GM12801 (cell line): ENCODE results near the gene MAPK12.

Experiments used
- TF ChIP-seq, protein P1 (sequence below): IDR thresholded peaks from one replicate; pipeline ENCODE4 v1.5.1; 2011; ENCODE audit warnings: control low read depth; ENCODE audit not compliant: insufficient read length; ENCODE audit errors: extremely low read depth

MAPK12 gene

DNA sequence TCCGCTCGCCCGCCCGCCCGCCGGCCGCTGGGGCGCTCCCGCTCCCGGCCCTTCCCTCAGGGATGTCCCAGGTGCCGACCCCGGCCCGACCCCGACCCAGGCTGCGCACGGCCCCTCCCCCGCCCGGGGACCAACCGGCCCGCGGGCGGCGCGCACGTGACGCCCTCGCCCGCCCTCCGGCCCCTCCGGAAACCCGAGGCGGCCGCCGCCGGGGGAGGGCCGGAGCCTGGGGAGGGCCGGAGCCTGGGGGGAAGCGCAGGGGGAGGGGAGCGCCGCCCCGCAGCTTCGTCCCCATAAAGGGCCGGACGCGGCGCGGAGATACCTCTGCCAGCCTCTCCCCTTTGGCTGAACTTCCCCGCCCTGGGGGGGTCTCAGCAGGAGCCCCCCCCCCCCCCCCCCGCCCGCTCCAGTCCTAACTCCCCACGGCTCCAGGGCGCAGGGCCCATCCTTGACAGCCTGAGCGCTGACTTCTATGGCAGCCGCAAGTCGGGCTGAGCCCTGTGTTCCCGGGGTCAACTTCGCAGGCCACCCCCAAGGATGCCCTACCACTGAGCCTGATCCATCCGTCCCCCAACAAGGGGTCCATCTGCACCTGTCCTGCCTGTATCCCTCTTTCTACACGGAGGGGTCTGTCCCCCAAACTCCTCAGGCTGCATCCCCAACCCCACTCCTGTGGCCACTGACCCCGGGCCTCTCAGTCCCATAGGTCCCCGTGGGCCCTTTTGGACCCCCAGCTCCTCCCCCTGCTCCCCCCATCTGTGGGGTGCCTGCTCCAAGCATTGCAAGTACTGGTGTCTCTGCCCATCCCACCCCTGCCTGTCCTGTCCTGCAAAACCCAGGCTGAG lies at the start of gene MAPK12:
Gene MAPK12 (minus strand): TSS at position 69 of the 845 bp plus-strand sequence. CDS start 174 bp downstream, outside the sequence.
- TF ChIP-seq, protein P1, sequence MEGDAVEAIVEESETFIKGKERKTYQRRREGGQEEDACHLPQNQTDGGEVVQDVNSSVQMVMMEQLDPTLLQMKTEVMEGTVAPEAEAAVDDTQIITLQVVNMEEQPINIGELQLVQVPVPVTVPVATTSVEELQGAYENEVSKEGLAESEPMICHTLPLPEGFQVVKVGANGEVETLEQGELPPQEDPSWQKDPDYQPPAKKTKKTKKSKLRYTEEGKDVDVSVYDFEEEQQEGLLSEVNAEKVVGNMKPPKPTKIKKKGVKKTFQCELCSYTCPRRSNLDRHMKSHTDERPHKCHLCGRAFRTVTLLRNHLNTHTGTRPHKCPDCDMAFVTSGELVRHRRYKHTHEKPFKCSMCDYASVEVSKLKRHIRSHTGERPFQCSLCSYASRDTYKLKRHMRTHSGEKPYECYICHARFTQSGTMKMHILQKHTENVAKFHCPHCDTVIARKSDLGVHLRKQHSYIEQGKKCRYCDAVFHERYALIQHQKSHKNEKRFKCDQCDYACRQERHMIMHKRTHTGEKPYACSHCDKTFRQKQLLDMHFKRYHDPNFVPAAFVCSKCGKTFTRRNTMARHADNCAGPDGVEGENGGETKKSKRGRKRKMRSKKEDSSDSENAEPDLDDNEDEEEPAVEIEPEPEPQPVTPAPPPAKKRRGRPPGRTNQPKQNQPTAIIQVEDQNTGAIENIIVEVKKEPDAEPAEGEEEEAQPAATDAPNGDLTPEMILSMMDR: no peak

DNA sequence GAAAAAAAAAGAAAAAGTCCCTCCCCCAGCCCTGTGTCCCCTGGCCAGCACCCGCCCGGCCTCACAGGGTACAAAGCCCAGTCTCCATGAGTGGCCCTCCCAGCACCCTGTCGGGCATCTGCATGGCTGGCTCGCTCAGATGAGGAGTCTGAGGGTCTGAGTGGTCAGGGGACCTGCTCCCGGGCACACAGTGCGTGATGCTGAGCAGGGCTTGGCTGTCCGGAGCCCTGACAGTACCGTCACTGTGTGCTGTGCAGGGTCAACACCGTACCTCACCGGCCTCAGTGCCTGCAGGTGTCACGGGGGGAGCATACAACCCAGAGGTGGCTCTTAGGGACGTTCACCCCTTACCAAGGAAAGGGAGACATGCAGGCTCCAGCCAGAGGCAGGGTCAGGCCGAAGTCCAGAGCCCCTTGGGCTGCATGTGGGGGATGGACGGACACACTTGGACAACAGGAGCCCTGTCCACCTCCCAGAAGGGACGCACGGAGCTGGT lies 49.5 kb upstream of the MAPK12 start:
- TF ChIP-seq, protein P1: no peak

GRCh38 chr22:50310031-50310722 lies 48.7 kb upstream of the MAPK12 start:
- TF ChIP-seq, protein P1: no peak

- TF ChIP-seq, protein P1: no peak
Measured at GRCh38 chr22:50309601-50309991, 48.1 kb upstream of the MAPK12 start.

GRCh38 chr22:50308986-50309600 lies 47.6 kb upstream of the MAPK12 start:
- TF ChIP-seq, protein P1: no peak

DNA sequence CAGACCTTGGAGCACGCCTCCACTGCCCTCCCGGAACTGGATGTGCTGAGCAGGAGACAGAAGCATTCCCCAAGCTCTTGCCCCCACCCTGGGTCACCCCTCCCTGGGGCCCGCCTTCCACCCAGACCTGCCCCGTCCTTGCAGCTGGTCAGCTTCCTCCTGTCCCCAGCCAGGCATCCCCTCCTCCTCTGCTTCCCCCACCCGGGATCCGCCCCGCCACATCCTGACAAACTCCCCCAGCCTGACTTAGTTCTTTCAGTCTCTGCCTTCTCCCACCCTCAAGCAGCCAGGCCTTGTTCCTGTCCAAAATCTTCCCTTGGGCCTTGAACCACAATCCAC lies 47.1 kb upstream of the MAPK12 start:
- TF ChIP-seq, protein P1: no peak
